ENCODE data around the gene DNAJC16.
"Not testable (repeated sequence)": the region's sequence is repeated elsewhere in the genome, so short reads cannot be mapped to it uniquely, and the experiment has no call there.

DNAJC16 gene

DNA sequence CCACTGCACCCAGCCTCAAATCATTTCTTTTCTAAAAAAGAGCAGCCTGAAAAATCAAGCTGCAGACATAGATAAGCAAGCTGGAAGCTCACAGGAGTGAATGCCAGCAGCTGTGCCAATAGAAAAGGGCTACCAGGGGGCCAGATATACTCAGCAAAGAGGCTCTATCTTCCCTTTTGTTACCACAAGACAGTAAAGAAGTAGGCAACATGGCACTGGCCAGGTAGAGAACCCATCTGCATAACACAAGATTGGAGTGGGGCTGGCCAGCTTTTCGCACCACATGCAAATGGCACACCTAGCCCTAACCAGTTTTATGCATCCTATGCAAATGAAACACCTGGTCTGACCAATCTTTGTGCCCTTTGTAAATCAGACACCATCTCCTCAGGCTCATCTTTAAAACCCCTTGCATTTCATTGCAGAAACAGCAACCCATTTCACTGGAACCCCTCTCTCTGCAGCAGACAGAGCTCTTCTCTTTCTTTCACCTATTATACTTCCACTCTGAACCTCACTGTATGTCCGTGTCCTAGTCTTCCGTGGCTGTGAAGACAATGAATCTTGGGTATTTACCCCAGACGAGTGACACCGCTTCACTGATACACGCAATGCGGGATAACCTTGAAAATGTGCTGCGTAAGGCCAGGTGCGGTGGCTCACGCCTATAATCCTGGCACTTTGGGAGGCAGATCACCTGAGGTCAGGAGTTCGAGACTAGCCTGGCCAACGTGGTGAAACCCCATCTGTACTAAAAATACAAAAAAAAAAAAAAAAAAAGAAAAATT lies 17.8 kb upstream of the DNAJC16 start:
- no peak for DNase-seq

DNA sequence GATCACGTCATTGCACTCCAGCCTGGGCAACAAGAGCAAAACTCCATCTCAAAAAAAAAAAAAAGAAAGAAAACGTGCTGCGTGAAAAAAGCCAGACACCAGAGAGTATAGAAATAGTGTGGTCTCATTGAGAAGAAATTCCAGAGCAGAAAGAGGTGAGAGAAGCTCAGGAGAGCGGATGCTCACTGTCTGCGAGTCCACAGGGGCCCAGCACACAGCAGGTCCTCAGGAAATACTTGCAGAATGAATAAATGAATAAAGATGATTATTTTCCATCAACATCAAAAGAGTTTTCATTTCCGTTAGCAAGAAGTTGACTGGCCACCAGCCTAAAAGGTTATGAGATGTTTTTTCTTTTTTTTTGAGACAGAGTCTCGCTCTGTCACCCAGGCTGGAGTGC lies 17.1 kb upstream of the DNAJC16 start:
- no peak for DNase-seq

DNA sequence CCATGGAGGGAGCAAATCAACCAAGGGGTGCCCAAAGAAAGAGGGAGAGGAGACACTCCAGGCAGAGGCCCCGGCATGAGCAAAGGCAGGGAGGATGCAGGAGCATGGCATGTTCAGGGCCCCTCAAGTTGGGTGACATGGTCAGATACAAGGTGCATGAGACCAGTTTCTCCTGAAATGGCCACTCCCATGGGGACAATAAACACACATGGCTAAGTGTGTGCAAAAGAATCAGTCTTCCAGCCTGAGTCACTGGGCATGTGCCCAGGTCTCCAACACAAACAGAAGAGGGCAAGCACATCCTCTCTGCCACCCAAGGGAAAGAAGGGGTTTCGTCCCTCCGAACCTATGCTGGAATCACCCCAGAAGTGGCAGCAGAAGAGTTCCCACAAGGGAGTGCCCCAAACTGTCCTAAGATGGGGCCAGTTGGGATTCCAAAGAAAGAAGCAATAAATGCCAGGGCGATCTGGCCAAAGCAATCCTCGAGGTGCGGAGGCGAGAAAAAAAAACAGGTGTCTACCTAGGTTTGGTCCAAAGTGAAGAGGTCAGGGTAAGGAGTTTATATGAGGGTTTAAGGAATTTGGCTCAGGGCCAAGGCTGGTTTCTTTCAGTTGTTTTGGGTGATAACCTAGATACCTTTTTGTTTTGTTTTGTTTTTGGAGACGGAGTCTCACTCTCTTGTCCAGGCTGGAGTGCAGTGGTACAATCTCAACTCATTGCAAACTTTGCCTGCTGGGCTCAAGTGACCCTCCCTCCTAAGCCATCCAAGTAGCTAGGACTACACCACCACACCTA lies 15.8 kb upstream of the DNAJC16 start:
- DNase-seq, result no peak

DNA sequence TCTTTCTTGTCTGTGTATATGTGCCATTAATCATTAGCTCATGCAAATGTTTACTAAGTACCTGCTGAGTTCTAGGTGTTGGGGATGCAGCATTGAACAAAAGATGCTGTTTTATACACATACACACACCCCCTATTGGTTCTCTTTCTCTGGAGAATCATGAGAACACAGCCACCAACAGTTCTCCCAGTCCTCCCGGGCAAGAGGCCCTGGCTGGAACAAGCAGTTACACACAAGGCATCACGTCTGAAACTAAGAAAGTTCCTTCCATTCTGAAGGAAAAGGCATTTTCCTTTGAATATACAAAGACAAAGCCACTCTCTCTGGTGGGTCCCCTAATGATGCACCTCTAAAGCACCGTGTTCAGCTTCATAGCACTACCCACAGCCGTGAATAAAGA lies 13.5 kb upstream of the DNAJC16 start:
- no peak for DNase-seq

DNA sequence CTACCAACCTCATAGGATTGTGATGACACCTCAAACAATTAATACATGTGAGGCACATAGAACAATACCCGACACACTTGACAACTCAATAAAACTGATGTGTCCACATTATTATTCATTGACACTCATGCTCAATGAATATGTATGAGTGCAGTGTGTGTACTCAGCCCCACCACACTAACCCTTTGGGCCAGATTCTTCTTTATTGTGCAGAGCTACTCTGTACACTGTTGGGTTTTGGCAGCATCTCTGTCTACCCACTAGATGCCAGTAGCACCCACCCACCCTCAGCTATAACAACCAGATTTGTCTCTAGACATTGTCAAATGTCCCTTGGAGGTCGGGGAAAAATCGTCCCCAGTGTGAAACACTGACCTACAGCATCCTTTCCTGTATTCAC lies 12.7 kb upstream of the DNAJC16 start:
- DNase-seq, result no peak

DNA sequence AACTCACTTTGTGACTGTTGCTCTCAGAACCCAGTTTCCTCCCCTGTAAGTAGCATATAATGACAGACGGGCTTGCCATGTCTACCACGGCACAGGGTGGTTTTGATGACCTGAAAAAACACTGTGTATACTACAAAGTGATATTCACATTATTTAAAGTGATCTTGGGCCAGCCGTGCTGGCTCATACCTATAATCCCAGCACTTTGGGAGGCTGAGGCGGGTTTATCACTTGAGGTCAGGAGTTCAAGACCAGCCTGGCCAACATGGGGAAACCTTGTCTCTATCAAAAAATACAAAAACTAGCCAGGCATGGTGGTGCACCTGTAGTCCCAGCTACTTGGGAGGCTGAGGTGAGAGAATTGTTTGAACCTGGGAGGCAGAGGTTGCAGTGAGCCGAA lies 12.1 kb upstream of the DNAJC16 start:
- not testable (repeated sequence) for DNase-seq

DNA sequence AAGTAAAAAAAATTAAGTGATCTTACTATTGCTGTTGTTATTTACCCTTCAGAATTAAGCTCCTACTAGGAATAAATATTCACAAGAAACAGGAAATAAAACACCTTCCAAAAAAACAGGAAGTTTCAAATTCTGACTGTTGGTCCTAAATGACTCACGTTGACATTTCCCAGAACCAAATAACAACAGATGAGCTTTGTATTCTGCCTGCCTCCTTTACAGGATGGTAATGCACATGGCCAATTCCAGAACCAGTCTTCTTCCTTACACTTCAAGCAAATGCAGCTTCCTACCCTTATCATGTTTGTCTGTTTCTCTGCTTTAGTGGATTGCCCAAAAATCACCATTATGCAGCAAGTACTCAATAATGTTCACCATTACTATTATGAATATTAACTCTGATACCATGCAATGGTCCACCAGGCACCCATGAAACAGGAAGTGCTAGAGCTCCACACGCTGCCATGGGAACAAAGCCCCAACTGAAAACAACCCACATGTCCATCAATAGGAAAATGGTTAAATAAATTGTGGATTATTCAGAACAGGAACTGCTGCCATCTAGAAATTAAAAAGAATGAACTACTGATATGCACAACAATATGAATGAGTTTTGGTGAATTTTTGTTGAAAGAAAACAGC lies 11.5 kb upstream of the DNAJC16 start:
- DNase-seq, result no peak

DNA sequence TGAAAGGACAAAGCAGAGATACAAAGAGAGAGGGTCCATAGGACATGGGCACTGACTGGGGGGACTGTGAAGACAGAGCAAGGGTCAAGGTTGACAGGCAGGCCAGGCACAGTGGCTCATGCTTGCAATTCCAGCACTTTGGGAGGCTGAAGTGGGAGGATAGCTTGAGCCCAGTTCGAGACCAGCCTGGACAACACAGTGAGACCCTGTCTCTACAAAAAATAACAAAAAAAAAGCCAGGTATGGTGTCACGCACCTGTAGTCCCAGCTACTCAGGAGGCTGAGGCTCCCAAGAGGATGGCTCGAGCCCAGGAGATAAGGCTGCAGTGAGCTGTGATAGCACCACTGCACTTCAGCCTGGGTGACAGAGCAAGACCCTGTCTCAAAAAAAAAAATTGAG lies 7.0 kb upstream of the DNAJC16 start:
- DNase-seq, result no peak

DNA sequence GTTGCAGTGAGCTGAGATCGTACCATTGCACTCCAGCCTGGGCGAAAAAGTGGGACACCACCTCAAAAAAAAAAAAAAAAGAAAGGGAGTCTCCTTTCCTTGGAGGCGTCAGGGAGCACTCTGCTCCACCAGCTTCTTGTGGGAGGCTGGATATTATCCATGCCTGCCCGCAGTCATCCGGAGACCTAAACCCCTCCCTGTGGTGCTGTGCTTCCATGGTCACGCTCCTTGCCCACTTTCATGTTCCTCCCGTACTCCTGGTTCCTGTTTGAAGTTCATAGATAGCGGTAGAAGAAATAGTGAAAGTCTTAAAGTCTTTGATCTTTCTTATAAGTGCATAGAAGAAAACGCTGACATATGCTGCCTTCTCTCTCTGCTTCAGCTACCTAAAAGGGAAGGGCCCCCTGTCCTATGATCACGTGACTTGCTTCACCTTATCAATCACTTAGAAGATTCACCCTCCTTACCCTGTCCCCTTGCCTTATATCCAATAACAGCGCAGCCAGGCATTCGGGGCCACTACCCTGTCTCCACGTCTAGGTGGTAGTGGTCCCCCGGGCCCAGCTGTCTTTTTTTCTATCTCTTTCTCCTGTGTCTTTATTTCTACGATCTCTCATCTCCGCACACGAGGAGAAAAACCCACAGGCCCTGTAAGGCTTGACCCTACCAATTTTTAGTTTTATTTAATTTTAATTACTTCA lies 5.3 kb upstream of the DNAJC16 start:
- DNase-seq, result not testable (repeated sequence)

DNA sequence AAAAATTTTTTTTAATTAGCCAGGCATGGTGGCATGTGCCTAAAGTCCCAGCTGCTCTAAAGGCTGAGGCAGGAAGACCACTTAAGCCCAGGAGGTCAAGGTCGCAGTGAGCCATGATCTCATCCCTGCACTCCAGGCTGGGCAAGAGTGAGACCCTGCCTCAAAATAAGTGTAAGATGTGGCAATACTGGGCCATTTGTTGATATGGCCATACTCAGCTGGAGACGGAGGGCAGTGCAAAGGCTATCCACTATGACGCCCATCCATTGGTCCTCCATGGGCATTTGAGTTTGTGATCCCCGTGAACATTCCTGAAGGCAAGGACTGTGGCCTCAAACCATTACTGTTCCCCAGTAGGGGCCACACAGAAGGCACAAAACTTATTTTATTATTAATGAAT lies 4.1 kb upstream of the DNAJC16 start:
- DNase-seq, result peak; percentile 8

DNA sequence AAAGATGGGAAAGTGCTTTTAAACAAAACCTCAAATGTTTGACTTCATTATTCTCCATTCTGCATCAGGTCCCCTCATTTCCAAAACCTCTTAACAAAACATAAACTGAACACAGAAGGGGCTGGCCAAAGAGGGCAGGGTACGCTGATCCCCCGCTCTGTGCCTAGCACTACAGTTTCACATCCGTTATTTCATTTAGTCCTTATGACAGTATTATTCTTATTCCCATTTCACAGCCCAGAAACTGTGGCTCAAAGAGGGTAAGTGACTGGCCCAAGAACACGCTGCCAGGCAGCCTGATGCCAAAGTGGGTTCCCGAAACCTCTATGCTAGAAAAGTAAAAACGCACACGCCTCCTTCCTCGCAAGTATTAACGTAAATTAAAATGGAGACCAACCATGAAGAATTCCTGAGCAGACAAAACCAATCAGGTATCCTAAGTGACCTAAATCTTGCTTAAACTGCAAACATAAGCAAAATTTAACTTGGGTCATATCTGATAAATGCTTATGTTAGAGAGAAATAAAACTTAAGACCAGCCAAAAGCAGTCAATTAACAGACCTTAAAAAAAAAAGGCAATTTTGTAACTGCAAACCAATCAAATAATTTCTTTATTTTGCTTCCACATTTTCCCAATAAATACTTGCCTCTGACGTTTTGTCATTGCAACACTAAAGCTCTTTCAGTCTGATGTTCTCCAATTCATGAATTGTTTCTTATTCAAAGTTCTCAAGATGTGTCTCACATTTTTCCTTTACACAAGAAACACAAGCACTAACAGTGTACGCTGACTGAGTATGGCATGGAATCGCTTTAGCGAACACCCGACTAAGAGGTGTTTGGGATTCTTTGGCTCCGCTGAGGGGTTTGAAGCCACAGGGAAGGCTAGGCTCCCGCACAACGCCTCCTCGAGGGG lies 3.3 kb upstream of the DNAJC16 start:
- DNase-seq, result no peak

DNA sequence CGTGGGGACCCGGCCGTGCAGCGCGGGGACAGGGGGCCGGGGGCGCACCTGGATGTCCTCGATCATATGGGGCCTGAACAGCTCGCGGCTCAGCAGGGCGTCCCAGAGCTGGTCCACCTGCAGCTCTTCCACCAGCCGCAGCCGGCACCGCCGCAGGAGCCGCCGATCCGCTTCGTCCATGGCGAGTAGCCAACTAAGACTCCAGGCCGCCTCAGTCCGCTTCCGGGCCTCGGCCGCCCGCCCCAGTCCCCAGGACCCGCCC lies 2.7 kb upstream of the DNAJC16 start, which contains the start of gene CASP9:
CASP9 (minus strand) TSS at position 195 of the 262 bp plus-strand sequence; CDS start at position 180, 15 bp downstream.
- DNase-seq, result no peak

DNA sequence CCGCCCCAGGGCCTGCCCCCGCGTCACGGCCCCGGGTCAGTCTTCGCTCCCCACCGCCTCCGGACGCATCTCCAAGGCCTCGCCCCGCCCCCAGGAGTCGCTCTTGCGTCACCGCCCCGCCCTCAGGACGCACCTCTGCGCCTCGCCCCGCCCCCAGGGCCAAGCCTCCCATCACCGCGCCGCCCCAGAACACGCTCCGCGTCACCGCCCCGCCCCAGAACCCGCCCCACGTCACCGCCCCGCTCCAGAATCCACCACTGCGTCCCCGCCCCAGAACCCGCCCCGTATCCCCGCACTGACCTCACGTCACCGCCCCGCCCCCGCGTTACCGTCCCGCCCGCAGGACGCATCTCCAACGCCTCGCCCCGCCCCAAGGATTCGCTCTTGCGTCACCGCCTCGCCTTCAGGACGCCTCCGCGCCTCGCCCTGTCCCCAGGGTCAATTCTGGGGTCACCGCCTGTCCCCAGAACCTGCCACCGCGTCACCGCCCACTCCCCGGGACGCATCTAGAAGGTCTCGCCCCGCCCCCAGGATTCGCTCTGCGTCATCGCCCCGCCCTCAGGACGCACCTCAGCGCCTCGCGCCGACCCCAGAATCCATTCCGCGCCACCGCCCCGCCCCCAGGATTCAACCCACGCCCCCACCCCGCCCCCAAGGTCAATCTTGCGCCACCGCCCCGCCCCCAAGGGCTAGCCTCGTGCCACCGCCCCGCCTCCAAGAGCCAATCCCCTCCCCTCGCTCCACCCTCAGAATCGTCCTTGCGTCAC lies 2.2 kb upstream of the DNAJC16 start:
- peak; percentile 100 for DNase-seq

DNA sequence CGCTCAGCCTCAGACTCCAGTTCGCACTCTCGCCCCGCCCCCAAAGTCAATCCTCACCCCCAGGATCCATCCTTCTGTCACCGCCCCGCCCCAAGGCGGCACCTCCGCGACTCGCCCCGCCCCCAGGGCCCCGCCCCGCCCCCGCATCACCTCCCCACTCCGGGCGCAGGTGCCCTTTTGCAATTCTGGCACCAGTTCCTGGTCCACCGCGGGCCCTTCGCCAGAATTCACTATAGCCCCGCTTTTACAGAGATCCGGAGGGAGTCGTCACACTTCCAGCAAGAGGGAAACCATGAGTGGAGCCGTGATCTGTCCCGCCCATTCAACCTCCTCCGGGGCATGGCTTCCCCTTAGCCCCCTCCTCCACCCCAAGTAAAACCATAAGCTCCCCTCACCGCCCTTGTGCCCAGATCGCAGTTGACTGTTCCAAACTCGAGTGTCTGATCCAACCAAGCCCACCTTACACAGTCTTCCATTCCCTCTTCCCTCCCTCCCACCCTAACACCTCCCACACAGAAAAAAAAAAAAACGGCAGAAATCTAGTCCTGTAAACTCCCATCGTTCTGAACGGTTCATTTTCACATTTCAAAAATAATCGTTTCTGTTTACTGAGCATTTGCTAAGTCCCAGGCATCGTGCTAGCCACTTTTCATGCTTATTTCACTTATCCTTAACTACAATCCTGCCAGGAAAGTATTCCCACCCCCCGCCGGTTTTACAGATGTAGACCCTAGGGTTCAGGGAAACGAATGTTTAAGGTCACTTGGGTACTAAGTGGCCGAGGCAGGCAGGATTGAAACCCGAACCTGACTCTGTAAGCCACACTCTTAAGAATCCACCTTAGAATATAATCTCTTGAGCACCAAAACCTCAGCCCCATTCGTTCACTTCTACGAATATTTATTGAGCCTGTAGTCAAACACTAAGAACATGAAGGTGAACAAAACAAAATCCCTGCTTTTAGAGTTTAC lies 1.3 kb upstream of the DNAJC16 start:
- peak; percentile 65 for DNase-seq

DNA sequence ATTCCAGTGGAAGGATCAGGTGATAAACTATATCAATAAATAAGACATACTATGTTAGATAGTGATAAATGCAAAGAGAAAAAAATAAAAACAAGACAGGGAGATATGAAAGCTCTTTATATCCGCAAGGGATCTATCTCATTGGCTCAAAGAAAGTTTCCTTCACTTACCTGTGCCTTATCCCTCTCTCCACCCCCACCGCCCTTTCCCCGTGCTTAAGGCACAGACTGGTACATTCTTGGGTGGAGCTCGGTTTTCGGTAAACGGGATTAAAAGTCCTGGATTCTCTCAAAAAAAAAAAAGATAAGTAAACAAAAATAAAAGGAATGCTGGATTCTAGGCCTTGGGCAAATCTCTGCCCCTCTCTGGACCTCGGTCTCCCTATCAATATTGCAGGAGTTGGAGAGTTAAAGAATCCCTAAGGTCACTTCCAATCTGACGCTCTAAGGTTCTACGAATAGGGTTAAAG lies 593 bp upstream of the DNAJC16 start:
- no peak for DNase-seq

DNA sequence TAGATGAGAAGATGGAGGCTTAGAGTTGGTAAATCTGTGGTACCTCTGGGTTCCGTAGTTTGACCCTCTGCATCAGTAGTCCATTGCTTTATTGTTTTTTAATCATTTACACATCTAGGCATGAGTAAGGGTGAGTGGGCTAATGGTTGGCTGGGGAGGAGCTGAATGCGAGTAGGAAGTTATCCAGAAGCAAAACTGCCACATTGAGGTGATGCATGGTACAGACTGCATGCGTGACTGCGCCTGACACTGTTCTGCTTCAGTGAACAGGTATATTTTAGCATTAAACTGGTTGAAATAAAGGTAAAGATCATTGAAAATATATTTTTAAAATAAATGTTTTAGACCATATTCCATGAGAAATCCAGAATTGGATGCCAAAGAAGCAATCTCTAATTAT lies 4.4 kb downstream of the DNAJC16 start:
- DNase-seq, result no peak

DNA sequence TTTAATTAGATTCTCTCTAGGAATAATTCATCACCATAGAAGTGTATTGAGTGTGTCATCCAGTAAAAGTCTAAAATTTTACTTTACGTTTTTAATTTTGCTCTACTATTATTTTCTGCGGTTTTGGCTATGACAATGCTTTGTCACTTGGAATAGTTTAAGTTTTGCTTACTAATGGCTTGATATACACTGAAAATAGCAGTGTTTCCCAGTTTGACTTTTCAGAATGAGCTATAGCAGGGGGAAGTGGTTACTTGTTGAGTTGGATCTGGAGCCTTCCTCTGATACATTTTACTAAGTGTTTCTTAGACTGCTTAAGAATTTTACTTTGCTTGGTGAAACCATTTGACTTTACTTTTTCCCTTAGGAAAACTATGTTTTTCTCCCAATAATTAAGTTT lies 5.0 kb downstream of the DNAJC16 start:
- no peak for DNase-seq

DNA sequence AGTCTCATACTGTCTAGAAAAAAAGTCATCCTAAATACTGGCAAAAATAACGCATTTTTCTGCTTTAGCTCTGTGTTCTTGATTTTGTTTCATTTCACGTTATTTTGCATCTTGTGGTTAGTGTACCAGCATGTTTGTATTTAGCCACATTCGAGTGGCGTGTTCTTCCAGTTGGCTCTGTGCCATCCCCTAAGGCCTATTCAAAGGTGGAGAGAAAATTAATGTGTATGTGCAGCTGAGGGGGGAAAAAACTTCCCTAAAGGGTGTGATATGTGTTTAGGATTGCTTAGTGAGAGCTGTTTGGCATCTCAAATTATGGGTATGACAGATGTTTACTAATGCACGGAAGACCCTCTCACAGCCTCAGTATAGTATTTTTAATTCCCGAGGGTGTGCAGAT lies 12.1 kb downstream of the DNAJC16 start:
- DNase-seq, result peak; percentile 37

DNA sequence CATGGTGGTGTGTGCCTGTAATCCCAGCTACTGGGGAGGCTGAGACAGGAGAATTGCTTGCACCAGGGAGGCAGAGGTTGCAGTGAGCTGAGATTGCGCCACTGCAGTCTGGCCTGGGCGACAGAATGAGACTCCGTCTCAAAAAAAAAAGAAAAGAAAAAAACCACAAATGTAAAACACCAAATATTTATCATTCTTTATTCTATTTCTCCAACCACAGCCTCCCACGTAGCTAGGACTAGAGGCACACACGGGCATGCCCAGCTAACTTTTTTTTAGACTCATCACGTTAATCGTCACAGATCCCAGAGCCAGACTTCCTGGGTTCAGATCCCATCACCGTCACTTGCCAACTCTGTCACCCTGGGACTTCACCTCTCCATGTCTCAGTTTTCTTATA lies 13.5 kb downstream of the DNAJC16 start:
- DNase-seq, result no peak

DNA sequence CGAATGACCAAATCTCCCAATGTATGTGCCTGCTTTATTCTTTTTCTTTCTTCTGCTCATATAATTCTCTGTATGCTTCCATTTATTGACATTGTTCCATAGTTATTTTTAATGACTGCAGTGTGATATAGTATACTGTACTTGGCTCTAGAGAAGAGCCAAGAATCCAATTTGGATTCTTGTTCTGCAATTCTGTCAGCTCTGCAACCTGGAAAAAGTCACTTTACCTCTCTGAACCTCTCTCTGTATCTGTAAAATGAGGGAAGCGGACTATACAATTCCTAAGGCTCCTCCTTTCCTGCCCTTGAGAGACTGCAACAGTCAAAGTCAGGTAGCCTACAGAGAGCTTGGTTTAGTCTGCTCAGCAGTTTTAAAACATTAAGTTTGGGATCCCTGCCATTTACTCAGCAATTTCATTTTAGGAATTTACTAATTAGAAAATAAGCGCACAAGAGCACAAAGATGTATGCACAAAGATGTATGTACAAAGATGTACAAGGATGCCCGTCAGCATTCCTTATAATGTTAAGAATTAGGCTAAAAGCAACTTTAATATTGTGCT lies 14.7 kb downstream of the DNAJC16 start:
- DNase-seq, result no peak

Data from eye (tissue), 1 donor.